GM18508 (cell line): Measurements from ENCODE around the gene PNPLA1.

Experiments used
- ATAC-seq: cut with Tn5 transposase; IDR thresholded peaks from one replicate; pipeline ENCODE4 v1.9.1; 2021; ENCODE audit warnings: moderate number of reproducible peaks; ENCODE audit not compliant: insufficient read depth, unreplicated experiment

The PNPLA1 gene

DNA sequence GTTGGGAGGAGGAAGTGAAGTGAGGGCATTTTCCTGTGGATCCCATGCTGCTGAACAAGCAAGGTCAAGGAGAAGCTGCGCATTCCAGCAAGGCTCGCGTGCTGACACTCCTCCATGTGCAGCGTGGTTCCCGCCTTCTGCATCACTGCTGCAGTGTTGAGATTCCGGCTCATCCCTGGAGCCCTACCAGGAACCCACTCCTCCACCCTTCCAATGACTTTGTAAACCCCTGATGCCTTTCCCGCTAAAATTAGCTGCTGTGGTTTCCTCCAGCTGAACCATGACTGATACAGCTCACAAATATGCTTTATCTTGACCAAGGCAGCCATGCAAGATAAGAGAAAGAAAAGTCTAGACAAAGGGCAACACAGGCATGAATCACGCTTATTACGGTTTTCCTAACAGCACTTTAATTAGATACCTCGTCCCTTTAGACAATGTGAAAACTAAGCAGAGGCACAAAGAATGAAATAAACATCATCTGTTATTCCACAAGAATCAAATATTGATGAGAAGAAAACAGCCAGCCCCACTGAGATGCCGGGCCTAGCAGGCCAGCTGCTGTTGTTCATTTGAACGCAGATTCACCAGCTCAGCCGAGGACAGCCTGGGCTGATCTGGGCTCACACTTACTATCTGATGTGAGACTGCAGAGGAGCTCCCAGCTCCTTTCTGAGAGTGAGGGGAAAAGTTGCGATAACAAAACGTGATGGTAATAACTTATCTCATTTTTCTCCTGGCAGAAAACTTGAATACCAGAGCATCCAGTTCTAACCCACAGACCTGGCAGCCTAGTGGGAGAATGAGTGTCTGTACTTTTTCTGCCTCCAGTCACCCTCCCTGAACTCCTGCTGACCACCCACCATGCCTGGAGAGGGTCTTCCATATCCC is 81.1 kb downstream of the PNPLA1 start:
- ATAC-seq, result no peak

- no peak for ATAC-seq
Observed at GRCh38 chr6:36352477-36353157, 82.8 kb downstream of the PNPLA1 start.

- ATAC-seq, result no peak
Observed at GRCh38 chr6:36353411-36353915, 83.6 kb downstream of the PNPLA1 start.

DNA sequence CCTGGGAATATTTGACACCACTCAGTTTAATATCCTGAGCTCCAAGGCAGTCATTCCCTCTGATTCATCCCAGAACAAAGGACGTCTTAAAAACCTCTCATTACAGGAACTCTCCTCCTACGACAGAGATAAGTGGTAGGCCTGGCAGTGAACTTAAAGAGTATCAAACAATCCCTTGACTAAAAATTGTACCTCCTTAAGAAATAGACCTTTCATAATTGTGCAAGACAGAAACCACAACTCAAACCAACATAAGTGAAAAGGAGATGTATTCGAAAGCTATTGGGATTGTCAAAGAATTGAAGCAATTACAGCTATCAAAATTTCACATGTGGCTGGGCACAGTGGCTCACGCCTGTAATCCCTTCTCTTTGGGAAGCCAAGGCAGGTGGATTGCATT is 86.0 kb downstream of the PNPLA1 start:
- ATAC-seq, result no peak

GRCh38 chr6:36357872-36358225 is 88.0 kb downstream of the PNPLA1 start:
- no peak for ATAC-seq
